OCI-LY3 (cell line): ENCODE results near the gene PSME4.

Source experiments
- EZH2phosphoT487 ChIP-seq: fragments of 200-600 bp; shearing (Covaris generic); IDR thresholded peaks from 2 replicates; pipeline ENCODE4 v1.6.1; 2018; ENCODE audit warnings: antibody characterized with exemption, mixed run types, low read depth
- TF ChIP-seq, protein P1 (sequence below): fragments of 200-600, 300-600 bp; sonication (generic); IDR thresholded peaks from 2 replicates; pipeline ENCODE4 v1.5.1; 2014; ENCODE audit warnings: antibody characterized with exemption, low read length, low read depth

DNA sequence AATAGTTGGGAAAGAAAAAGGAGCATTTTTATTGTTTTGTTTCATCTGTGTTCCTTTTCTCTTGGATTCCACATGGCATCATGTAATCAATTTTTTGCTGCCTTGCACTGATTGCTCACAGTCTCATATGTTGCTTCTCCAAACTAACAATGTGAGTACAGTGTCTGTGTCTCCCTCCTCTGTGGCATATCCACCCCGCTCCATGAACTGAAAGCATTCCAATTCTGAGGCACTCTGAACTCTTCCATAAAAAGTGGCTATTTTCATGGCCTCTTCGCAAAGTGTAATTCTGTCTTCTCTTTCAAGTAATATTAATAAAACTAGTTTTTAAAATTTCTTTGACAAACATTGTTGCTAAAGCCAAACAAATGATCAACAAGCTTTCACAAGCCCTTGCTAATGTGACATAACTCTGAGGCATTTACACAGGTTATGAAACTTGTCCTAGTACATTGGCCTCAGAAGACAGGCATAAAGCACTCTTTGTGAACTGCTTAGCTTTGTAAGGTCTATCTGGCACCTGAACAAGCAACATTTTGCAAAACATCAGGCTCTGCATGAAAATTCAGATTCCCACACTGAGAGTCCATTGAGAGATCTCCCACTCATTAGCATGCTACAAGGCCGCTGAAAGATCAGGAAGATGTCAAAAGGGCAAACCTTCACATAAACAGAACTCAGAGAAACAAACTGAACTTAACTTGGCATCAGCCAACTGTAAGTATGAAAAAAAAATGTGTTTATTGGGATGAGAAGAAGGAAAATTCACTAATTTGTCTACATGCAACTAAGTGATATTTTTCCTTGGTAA is 144.0 kb downstream of the PSME4 start:
- TF ChIP-seq, protein P1, sequence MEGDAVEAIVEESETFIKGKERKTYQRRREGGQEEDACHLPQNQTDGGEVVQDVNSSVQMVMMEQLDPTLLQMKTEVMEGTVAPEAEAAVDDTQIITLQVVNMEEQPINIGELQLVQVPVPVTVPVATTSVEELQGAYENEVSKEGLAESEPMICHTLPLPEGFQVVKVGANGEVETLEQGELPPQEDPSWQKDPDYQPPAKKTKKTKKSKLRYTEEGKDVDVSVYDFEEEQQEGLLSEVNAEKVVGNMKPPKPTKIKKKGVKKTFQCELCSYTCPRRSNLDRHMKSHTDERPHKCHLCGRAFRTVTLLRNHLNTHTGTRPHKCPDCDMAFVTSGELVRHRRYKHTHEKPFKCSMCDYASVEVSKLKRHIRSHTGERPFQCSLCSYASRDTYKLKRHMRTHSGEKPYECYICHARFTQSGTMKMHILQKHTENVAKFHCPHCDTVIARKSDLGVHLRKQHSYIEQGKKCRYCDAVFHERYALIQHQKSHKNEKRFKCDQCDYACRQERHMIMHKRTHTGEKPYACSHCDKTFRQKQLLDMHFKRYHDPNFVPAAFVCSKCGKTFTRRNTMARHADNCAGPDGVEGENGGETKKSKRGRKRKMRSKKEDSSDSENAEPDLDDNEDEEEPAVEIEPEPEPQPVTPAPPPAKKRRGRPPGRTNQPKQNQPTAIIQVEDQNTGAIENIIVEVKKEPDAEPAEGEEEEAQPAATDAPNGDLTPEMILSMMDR, result no peak
- no peak for TF ChIP-seq EZH2phosphoT487
